NCI-H1417 treated with DMSO at 0.1 percent for 48 hours (cell line): ENCODE results near the gene NLRP8.
"Not testable (repeated sequence)": the region's sequence is repeated elsewhere in the genome, so short reads cannot be mapped to it uniquely, and the experiment has no call there.

ENCODE experiments used
- DNase-seq: peaks from one replicate; lab custom pipeline; 2025; lab: John Stamatoyannopoulos, UW

The NLRP8 gene

GRCh38 chr19:55947532-55947931, at the start of gene NLRP8:
NLRP8 (plus strand) TSS chr19:55947832.
- DNase-seq: no peak

DNA sequence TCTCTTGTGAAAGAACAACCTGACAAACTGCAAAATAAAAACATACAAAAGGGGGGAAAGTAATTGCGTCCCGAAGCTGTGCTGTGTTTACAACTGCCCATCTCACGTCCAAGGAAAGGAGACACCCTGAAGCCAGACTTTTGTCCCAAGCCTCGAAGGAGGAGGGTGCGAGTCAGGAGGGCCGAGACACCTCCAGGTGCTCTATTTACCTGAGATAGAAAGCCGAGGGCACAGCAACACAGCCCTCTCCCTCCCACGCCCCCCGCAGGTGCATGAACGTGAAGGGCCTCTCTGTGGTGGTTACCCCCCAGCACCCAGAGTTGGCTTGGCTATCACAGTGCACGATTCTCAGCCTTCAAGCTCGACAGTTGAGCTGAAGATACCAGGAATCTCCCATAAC, 48.7 kb upstream of the NLRP8 start:
- DNase-seq: no peak

DNA sequence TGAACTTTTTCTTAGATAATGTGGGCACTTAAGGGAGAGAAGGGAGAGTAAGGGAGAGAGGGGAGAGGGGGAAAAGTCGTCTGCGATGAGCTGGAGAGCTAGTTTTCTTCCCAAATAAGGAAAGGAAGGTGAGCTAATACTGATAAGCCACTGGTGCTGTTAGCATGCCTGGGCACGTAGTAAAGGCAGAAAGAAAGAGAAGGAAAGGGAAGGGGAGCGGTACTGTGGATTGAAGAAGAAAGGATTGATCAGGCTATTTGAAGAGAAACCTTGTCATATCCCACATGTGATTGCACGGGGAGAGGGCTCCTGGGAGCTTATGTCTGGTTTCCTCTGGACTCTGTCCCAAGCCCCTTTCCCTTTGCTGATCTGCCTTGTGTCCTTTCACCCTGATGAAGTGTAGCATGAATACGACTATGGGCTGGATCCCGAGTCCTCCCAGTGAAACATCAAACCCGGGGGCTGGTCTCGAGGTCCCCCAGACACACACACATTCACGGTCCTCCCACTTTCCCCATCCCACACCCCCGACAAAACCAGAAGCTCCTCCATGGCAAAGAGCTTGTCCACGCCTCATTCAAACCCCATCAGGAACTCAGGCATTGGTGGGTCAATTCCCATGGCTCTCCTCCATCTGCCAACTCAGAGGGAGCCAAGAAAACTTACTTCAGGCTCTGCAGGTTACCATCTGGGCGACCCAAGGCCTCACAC, 46.1 kb upstream of the NLRP8 start:
- no peak for DNase-seq

DNA sequence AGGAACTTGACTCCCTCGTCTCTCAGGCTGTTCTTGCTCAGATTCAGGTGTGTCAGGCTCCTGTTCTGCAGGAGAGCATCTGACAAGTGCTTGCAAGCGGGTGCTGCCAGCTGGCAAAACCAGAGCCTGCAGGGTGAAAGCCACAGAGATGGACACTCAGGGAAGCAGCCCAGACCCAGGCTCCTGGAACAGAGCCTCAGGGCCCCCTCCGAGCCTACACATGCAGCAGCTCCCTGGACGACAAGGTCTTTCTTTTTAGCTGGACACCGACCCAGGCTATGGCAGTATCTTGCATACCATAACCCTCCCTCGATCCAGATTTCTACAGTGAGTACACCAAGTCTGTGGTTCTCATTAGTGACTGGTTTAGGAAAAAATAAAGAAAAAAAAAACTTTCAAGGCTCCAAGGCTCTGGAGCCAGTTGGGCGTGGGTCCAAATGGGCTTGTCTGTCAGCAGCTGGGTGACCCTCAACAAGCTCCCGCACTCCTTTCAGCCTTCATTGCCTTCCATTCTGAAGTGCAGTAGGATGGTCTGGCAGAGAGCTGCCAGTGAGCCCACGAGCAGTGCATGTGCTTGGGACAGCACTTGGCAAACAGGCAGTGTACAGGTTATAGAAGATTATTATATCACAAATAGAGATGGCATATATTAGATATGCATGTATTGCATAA, 45.4 kb upstream of the NLRP8 start:
- no peak for DNase-seq

- no peak for DNase-seq
These were observed 40.3 kb upstream of the NLRP8 start for GRCh38 chr19:55907286-55907685.

DNA sequence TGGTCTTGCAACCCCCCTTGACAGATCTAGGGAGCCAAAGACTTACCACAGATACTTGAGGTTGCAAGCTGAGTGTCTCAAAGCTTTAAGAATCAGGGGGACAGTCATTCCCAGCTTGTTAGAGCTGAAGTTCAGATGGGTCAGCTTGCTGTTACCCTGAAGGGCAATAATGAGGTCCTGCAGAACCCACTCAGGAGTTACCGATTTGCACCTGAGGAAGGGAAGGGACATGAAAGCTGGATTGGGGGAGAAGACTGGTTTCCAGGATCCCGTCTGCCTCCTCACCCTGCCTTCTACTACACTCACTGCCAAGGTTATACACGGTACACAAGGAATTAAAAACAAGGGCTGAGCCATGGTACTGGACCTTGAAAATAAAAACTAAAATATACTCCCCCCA, 39.9 kb upstream of the NLRP8 start:
- no peak for DNase-seq

DNA sequence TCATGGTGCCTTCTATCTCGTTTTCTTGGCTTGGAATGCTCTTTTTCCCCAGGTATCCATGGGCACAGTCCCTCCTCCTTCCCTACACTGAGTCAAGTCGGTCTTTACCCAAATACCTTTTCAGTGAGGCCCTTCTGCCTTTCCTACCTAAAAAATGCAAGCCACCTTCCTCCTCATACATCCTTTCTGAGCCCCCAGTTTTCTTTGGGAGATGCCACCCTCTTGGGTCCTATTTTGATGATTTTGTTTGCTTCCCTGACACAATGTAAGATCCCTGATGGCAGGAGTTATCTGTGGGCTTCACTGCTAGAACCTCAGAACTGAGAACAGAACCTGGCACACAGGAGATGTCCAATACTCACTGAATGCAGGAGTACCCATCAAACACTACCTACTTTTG, 37.8 kb upstream of the NLRP8 start:
- DNase-seq: no peak

- DNase-seq: no peak
These were observed 34.7 kb upstream of the NLRP8 start for GRCh38 chr19:55912916-55913315.

- no peak for DNase-seq
These were observed 33.9 kb upstream of the NLRP8 start for GRCh38 chr19:55913643-55914268.

DNA sequence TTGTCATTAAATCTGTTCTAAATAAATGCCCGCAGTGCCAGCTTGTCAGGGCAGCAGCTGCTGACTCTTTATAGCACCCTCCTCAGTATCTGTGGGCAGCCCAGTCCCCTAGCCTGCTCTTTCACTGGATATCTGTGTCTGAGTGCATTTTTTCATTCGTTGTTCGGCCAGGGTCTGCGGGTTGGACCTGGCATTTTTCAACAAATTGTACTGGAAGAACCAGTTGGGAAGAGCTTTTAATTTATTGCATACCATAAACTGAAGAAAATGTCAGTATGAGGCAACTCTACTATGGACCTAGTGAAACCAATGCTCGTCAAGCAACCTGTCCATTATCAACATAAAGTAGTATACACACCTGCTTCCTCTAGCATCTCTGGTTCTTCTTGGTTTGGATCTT, 24.1 kb upstream of the NLRP8 start:
- no peak for DNase-seq

DNA sequence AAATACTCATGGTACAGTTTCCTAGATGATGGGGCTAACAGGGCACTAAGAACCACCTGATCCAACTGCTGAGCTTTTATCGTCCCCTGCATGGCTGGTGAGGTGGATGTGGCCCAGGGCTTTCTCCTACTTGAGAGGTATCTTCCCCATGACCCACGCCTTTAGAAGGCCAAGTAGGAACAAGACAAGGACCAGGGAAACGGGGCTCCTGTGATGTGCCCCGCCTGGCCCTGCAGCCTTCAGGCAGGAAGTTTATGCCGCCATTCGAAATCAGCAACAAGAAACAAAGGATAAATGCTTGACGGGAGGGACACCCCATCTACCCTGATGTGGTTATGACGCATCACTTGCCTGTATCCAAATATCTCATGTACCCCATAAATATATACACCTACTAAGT, 19.6 kb upstream of the NLRP8 start:
- DNase-seq: no peak

DNA sequence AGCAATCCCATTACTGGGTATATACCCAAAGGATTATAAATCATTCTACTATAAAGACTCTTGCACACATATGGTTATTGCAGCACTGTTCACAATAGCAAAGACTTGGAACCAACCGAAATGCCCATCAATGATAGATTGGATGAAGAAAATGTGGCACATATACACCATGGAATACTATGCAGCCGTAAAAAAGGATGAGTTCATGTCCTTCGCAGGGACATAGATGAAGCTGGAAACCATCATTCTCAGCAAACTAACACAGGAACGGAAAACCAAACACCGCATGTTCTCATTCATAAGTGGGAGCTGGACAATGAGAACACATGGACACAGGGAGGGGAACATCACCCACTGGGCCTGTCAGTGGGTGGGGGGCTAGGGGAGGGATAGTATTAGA, 18.4 kb upstream of the NLRP8 start:
- DNase-seq: not testable (repeated sequence)

DNA sequence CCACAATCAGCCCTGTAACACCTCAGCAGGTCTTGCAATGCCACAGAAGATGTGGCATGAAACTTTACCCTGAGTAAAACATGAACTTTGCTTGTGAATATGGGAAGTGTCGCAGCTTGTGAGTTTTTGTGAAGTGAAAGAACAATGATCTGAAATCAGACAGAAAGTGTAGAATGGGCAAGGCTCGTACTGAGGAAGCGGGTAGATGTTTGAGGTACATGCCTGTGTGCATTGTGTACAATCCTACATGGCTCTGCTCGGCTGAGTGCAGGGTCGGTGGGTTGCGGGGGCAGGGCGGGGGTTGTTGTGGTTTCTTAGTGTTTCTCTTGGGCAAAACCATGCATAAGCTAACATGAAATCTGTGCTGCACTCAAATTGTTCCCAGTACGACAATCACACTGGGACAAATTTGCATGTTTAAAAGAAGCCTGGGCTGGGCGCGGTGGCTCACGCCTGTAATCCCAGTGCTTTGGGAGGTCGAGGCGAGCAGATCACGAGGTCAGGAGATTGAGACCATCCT, 16.6 kb upstream of the NLRP8 start:
- DNase-seq: no peak

DNA sequence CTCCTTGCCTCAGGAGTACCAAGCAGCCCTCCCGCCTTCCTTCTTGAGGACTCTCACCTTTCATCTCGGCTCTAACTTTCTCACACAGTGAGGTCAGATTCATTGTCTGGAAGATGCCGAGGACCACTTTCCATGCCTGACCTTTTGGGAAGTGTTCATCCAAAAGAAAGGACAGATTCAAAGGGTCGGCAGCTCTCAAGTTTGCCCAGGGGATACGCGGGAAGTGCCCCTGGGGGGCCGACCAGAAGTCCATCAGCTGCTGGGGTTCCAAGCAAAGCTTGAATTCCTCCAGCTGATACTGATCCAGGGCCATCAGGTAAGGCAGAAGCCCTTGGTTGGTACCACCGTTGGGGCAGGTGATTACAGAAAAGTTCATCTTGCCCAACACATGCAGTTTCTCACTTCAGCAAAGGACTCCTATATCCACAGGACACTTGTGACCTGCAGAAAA, 15.7 kb upstream of the NLRP8 start, which contains the start of gene NLRP13:
Gene NLRP13, minus strand, starts transcription at position 401 of the 451 bp plus-strand sequence. Its CDS starts 25 bp downstream, at position 376.
- no peak for DNase-seq

GRCh38 chr19:55935206-55935605, 12.4 kb upstream of the NLRP8 start:
- DNase-seq: no peak

GRCh38 chr19:55939206-55939605, 8.4 kb upstream of the NLRP8 start:
- no peak for DNase-seq

DNA sequence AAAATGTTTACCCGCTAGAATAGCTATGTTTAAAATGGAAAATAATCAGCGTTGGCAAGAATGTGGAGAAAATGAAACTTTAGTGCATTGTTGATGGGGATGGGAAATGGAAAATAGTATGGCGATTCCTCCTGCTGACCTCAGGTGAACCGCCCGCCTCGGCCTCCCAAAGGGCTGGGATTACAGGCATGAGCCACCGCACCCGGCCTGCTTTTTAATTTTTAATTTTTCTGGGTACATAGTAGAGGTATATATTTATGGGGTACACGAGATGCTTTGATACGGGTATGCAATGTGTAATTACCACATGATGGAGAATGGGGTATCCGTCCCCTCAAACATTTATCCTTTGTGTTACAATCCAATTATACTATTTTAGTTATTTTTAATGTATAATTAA, 7.3 kb upstream of the NLRP8 start:
- no peak for DNase-seq

GRCh38 chr19:55950566-55950965, 2.9 kb downstream of the NLRP8 start:
- not testable (repeated sequence) for DNase-seq

DNA sequence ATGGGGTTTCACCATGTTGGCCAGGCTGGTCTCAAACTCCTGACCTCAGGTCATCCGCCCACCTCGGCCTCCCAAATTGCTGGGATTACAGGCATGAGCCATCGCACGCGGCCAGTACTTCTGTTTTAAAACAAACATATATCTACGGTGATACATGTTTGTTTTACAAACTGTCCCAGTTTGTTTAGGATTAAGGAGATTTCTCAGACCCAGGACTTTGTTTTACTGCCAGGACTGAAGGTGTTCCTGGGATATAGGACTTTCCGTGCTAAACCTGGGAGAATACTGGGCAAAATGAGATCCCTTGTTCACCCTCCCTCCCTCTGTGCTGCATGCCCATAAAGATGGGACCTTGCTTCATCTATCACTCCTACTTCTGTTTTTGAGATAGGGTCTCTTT, 8.8 kb downstream of the NLRP8 start:
- DNase-seq: no peak

DNA sequence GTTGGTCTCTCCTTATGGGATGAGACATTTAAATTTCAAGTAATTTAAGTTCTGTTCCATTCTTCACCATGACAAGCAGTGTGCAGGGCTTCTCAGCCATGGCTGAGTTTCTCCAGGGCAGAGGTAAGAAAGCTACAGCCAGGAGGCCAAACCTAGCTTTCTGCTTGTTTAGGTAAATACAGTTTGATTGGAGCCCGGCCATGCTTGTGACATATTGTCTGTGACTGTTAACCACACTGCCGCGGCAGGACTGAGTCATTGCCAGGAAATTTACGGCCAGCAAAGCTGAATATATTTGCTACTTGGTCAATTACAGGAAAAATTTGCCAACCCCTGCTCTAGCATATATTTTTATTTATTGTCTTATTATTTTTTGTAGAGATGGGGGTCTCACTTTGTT, 10.7 kb downstream of the NLRP8 start:
- no peak for DNase-seq

GRCh38 chr19:55959996-55960675, 12.5 kb downstream of the NLRP8 start:
- DNase-seq: no peak

- no peak for DNase-seq
These were observed 14.6 kb downstream of the NLRP8 start for GRCh38 chr19:55962186-55962585.
